ENCODE measurements around the gene LAMA5. TPM values are rescaled to one million over a fixed set of nuclear protein-coding genes. Genes with fewer than 3 reads are reported as not detected.

Gene LAMA5
- total RNA-seq, 2 experiments from 2014 or later: 0.72 to 1.0 TPM

DNA sequence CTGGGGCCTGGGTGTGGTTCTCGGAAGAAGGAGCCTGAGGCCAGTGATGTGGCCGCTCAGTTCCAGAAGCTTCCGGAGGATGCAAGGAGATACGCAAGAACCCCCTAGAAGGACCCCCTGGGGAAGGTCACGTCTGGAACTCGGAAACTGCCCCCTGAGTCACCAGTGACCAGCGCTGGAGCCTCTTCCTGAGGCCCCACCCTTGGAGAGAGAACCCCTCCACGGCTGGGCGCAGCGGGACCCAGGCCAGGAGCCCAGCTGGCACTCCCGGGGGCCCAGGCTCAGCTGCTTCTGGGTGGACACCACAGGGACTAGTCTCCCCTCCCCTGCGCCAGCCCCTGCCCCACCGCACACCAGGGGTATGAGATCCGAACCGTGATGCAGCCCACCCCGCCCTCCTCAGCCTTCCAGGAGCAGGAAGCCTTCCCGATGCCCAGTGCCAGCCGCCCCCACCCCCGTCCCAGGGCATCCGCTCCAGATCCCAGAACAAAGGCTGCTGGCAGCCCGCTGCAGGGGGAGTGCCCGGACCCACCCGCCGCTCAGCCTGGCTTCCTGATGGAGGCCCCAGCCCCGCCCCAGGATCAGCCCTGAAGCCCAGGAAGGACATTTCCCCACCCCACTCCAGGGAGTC lies 7.5 kb downstream of the LAMA5 start:
- Mint-ChIP-seq H3K36me3 (ENCODE audit: low read depth) (no peaks in the 10 kb centered on the region), H3K27ac (no peak overlapping the region), H3K4me3 (no peak overlapping the region), H3K4me1 (no peaks in the 10 kb centered on the region), H3K9me3 (ENCODE audit: low read depth) (no peaks in the 10 kb centered on the region), H3K27me3 (peaks cover 2% of the 10 kb centered on the region)
- intact Hi-C loops (cut with DNase I, micrococcal nuclease): no loop called here
- DNase-seq: no peak
- ATAC-seq: no peak
- POLR2A ChIA-PET: no interaction called here
- CTCF ChIA-PET: no interaction called here

DNA sequence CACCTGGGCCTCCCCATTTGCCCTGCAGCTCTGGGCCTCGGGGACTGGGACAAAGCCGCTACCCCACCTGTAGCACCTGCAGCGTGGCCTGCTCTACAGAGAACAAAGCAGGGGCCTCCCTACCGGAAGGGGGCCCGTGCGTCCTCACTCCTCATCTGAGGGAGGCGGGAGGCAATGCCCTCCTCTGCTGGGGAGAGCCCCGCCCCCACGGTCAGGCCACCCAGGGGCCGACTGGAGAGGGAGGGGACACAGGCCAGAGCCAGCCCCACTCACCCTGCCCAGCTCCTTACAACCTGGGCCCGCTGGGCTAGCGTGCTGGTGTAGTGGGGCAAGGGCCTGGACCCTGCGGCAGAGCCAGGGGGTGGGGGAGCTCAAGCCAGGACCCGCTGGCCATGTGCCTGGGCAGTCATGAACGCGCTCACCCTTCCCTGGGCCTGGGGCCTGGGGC lies 8.0 kb downstream of the LAMA5 start:
- H3K4me1 Mint-ChIP-seq: no peaks in the 10 kb centered on the region
- intact Hi-C loops (cut with DNase I, micrococcal nuclease): no loop called here

DNA sequence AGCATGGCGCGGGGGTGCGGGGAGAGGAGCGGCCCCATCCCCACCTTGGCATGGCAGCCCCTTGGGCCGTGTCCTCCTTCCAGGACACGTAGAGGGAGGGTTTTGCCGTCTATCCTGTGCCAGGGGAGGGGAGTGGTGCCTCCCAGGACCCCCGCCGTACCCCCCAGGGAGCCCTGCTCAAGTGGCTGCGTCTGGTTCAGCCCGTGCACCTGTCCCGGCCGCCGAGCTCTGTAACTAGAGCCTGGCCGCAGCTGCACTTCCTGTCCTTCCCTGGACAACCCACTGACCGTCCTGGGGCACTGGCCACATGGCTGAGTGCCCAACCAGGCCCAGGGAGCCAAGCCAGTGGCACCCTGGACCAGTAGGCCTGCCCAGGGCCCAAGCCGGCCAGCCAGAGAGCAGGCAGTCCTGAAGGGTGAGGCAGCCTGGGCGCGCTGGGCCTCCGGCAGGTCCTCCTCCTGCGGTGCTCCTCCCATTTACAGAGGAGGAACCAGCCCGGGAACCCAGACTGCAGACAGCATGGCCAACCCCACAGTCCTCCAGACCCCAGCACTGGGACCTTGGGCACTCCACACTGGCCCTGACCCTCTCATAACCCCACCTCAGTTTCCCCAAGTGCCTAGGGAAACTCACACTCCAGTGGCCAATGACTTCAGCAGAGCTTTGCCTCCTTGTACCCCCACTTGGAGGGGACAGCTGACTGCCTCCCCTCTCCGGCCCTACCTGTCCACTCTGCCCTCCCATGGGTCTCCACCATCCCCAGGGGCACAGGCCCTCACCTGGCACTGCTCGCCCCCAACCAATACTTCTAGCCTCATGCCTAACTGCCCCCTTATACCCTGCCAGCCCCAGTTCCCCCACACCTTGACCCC lies 8.7 kb downstream of the LAMA5 start:
- intact Hi-C loops (cut with DNase I, micrococcal nuclease): no loop called here
- no peak overlapping the region for H3K27ac Mint-ChIP-seq
- ChIA-PET CTCF (interaction anchor here (0.7 kb wide), 1 partner anchor 55 kb away, joined by 3 read pairs; no protein-coding TSS in a partner anchor), POLR2A (interaction anchor here (0.6 kb wide), 1 partner anchor 918 kb away, joined by 3 read pairs; no protein-coding TSS in a partner anchor)
- peaks cover 2% of the 10 kb centered on the region for H3K27me3 Mint-ChIP-seq
- no peaks in the 10 kb centered on the region for H3K9me3 Mint-ChIP-seq (ENCODE audit: low read depth)
- DNase-seq: no peak
- H3K36me3 Mint-ChIP-seq (ENCODE audit: low read depth): no peaks in the 10 kb centered on the region
- no peaks in the 10 kb centered on the region for H3K4me1 Mint-ChIP-seq
- H3K4me3 Mint-ChIP-seq: no peak overlapping the region
- no peak for ATAC-seq

More for the DNA sequence above, 8.0 kb downstream of the LAMA5 start:
- H3K9me3 Mint-ChIP-seq (ENCODE audit: low read depth): no peaks in the 10 kb centered on the region
- H3K27me3 Mint-ChIP-seq: peaks cover 2% of the 10 kb centered on the region
- no peak overlapping the region for H3K4me3 Mint-ChIP-seq
- no peaks in the 10 kb centered on the region for H3K36me3 Mint-ChIP-seq (ENCODE audit: low read depth)
- DNase-seq (no peak), ATAC-seq (no peak)
- no peak overlapping the region for H3K27ac Mint-ChIP-seq
- CTCF ChIA-PET: no interaction called here
- POLR2A ChIA-PET: interaction anchor here (0.6 kb wide), 1 partner anchor 917 kb away, joined by 3 read pairs; no protein-coding TSS in a partner anchor

DNA sequence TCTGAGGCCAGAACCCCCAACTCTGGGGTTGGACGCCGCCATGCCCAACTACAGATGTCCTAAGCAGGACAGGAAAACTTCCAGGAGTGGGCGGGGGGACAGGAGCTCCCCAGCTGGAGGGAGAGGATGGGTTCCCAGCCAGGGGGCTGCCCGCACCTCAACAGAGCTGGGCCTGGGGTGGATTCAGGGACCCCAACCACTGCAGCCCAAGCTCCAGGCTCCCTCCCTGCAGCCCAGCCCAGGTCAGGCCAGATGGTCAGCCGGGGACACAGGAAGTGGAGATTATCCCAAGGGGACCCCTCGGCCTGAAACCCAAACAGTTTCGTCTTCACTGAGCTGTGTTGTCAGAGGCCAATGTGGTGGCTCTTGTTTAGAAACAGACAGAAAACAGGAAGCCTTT lies 9.4 kb downstream of the LAMA5 start:
- Mint-ChIP-seq H3K36me3 (ENCODE audit: low read depth) (no peaks in the 10 kb centered on the region), H3K9me3 (ENCODE audit: low read depth) (no peaks in the 10 kb centered on the region), H3K4me1 (no peaks in the 10 kb centered on the region), H3K27ac (no peak overlapping the region), H3K4me3 (no peak overlapping the region), H3K27me3 (peaks cover 2% of the 10 kb centered on the region)
- ChIA-PET POLR2A (no interaction called here), CTCF (interaction anchor here (0.7 kb wide), 1 partner anchor 56 kb away, joined by 3 read pairs; no protein-coding TSS in a partner anchor)
- intact Hi-C loops (cut with DNase I, micrococcal nuclease): no loop called here
- DNase-seq: no peak
- no peak for ATAC-seq

DNA sequence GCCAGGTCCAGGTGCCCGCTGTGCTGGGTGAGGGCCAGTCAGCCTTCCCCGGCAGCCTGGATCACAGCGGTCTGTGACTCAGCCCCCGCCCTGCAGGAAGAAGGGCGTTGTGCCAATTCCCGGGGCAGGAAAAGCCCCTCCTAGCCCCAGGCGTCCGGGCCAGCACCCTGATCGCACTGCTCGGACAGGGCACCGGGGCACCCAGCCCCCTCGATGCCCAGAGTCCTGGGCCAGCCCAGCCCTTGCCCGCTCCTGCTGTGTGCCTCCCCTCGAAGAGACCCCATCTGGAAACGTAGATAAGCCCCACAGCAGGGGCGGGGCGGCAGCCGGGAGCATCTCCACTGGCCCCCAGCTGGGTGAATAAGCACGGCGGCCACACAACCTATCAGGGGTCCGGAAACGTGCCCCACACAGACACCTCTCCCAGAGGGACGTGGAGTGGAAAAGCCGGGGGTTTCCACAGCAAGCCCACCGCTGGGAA lies 9.9 kb downstream of the LAMA5 start:
- POLR2A ChIA-PET: no interaction called here
- no peaks in the 10 kb centered on the region for H3K36me3 Mint-ChIP-seq (ENCODE audit: low read depth)
- ATAC-seq (no peak), DNase-seq (no peak)
- no peak overlapping the region for H3K27ac Mint-ChIP-seq
- CTCF ChIA-PET: interaction anchor here (0.7 kb wide), 1 partner anchor 56 kb away, joined by 3 read pairs; no protein-coding TSS in a partner anchor
- H3K4me3 Mint-ChIP-seq: no peak overlapping the region
- no peaks in the 10 kb centered on the region for H3K4me1 Mint-ChIP-seq
- intact Hi-C loops (cut with DNase I, micrococcal nuclease): no loop called here
- H3K27me3 Mint-ChIP-seq: peaks cover 2% of the 10 kb centered on the region
- H3K9me3 Mint-ChIP-seq (ENCODE audit: low read depth): no peaks in the 10 kb centered on the region

DNA sequence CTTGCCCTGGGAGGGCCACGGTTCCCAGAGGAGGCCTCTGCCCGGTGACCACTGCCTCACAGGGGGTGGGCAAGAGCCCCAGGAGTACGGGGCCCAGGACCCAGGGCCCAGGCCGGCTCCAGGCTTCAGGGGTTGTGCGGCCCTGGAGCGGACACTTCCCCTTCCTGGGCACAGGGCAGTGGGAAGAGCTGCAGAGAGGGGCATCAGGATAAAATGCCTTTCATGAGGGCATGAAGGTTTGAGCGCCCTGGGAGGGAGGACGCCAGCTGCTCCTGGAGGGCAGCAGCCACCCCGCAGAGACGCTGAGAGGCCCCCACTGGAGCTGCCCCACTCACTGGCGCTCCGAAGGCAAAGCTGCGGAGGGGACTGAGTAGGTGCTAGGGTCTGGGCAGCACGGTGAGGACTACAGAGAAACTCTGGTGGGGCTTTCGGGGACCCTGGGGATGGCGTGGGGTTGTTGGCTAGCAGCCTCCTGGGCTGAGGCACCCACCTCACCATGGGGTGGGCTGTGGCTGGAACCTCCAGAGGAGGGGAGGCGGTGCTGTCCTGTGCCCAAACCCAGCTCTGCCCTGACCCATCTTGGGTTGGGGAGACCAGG lies 10.4 kb downstream of the LAMA5 start:
- no peak for ATAC-seq
- Mint-ChIP-seq H3K9me3 (ENCODE audit: low read depth) (no peaks in the 10 kb centered on the region), H3K27ac (no peak overlapping the region), H3K27me3 (peaks cover 2% of the 10 kb centered on the region), H3K36me3 (ENCODE audit: low read depth) (no peaks in the 10 kb centered on the region), H3K4me1 (no peaks in the 10 kb centered on the region), H3K4me3 (no peak overlapping the region)
- ChIA-PET POLR2A (no interaction called here), CTCF (no interaction called here)
- DNase-seq: no peak
- intact Hi-C loops (cut with DNase I, micrococcal nuclease): no loop called here

DNA sequence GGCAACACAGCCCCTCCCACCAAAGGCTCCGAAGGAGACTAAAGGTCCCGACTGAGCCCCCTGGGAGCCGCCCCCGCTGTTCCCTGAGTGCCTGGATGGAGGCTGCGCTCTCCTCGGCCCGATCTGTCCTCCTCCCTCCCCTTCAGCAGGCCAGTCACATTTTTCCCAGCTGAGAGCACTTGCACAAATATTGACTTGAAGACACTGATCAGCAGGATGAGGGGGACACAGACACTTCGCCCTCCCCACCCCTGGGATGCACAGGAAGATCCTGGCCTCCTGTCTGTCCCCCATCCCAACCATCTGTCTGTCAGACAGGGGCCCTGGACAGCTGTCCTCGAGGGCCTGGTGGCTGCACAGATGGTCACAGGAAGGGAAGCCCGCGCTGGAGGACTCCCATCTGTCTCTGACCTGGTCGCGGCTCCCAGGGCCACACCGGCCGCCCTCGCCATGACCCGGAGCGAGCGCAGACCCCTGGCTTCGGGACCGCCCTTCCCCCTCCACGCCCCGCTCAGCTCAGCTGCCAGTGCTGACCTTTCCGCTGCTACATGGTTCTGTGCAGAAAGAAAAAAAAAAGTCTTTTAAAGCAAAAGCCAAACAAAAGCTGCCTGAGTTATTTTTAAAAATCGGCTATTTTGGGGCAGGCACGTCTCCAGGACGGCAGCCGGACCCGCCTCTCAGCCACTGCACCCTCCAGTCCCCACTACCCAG lies 11.1 kb downstream of the LAMA5 start:
- DNase-seq (no peak), ATAC-seq (no peak)
- ChIA-PET CTCF (no interaction called here), POLR2A (no interaction called here)
- Mint-ChIP-seq H3K4me1 (no peaks in the 10 kb centered on the region), H3K9me3 (ENCODE audit: low read depth) (no peaks in the 10 kb centered on the region), H3K27me3 (peaks cover 2% of the 10 kb centered on the region), H3K27ac (no peak overlapping the region), H3K36me3 (ENCODE audit: low read depth) (no peaks in the 10 kb centered on the region), H3K4me3 (no peak overlapping the region)
- intact Hi-C loops (cut with DNase I, micrococcal nuclease): no loop called here

DNA sequence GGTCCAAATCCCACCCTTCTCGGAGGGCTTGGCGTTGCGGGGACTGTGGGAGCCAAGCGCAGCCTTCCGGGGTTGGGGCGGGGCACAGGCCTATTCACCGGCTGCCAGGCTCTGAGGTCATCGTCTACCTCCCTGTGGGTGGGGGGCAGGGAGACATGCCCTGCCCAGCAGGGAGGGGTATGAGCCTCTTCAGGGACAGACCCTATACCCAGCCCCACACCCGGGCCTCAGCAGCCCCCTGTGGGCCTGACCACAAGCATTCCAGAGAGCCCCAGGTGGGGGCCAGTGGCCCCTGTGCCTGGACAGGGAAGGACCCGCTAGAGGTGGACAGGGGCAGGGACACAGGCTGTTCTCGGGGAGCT lies 11.6 kb downstream of the LAMA5 start:
- Mint-ChIP-seq H3K9me3 (ENCODE audit: low read depth) (no peaks in the 10 kb centered on the region), H3K27me3 (peaks cover 2% of the 10 kb centered on the region), H3K4me1 (no peaks in the 10 kb centered on the region), H3K27ac (no peak overlapping the region), H3K4me3 (no peak overlapping the region), H3K36me3 (ENCODE audit: low read depth) (no peaks in the 10 kb centered on the region)
- DNase-seq: no peak
- ChIA-PET CTCF (no interaction called here), POLR2A (no interaction called here)
- ATAC-seq: no peak
- intact Hi-C loops (cut with DNase I, micrococcal nuclease): no loop called here

DNA sequence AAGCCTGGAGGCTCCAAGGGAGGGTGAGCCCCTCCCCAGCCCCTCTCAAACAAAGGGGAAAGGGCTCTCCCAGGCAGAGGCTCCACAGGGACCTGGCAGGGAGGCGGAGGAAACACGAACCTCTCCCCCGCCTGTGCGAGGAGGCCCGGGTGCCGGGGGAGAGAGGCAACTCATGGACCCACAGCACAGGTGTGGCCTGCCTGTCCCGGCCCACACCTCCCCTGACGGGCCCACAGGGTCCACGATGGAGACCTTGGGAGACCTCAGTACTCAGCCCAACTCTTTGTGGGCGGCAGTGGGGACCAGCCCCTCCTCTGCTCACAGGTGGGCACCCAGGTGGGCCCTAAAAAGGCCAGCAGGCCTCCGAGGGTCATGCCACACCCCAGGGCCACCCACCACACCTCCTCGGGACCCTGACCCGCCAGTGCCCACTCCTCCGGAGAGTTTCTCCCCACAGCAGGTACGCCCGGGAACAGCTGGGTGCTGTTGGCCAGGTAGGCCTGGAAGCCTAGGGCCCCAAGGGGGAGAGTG lies 12.2 kb downstream of the LAMA5 start:
- no peak for DNase-seq
- intact Hi-C loops (cut with DNase I, micrococcal nuclease): no loop called here
- H3K36me3 Mint-ChIP-seq (ENCODE audit: low read depth): no peaks in the 10 kb centered on the region
- H3K27me3 Mint-ChIP-seq: peaks cover 2% of the 10 kb centered on the region
- H3K9me3 Mint-ChIP-seq (ENCODE audit: low read depth): no peaks in the 10 kb centered on the region
- POLR2A ChIA-PET: no interaction called here
- CTCF ChIA-PET: no interaction called here
- no peak overlapping the region for H3K27ac Mint-ChIP-seq
- no peak for ATAC-seq
- no peaks in the 10 kb centered on the region for H3K4me1 Mint-ChIP-seq
- no peak overlapping the region for H3K4me3 Mint-ChIP-seq

DNA sequence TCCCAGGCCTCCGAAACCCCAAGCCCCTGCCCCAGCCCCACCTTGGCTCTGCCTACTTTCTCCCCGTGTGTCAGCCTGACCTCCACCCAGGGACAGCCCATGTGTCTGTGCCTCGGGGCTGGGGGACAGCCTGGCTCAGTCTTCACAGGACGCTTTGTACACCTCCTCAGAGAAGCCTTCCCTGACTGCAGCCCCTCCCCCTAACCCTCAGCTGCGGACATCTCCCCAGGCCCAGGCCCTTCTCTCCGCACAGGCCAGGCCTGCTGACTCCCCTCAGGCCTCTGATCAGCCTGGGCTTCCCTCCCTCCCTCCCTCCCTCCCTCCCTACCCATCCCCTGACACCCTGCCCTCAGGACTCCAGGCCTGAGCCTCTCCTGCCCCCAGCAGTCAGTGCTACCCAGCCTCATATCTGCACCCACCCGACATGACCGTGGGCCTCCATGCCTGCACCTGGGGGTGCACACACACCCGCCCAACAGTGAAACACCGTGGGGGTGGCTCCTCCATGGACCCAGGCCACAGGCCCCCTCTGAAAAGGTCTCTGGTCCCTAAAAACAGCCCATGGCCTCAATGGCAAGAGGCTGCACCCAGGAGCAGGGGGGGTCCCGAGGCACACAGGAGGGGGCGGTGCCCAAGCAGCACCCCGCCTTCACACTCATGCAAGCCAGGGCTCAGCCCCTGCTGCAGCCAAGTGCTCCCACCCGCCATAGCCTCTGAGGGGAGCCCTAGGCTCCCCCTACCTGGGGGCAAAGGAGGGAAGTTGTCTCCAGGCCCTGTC lies 12.9 kb downstream of the LAMA5 start:
- intact Hi-C loops (cut with DNase I, micrococcal nuclease): no loop called here
- no peak overlapping the region for H3K4me3 Mint-ChIP-seq
- peaks cover 2% of the 10 kb centered on the region for H3K27me3 Mint-ChIP-seq
- H3K27ac Mint-ChIP-seq: no peak overlapping the region
- DNase-seq (no peak), ATAC-seq (no peak)
- POLR2A ChIA-PET: no interaction called here
- peaks cover 2% of the 10 kb centered on the region for H3K9me3 Mint-ChIP-seq (ENCODE audit: low read depth)
- CTCF ChIA-PET: interaction anchor here (0.5 kb wide), 1 partner anchor 1976 kb away, joined by 3 read pairs; no protein-coding TSS in a partner anchor
- no peaks in the 10 kb centered on the region for H3K36me3 Mint-ChIP-seq (ENCODE audit: low read depth)
- H3K4me1 Mint-ChIP-seq: no peaks in the 10 kb centered on the region
